ENCODE data around the gene PPP2R2D.

GRCh38 chr10:131905603-131906268 lies 4.9 kb downstream of the PPP2R2D start:
- TF ChIP-seq CTCF (IDR thresholded peaks at IDR 0.05) (no peak), POLR2A (IDR thresholded peaks at IDR 0.05) (no peak)

All from body of pancreas (tissue), 4 donors.